BE2C (cell line): ENCODE data around the gene B3GALT6.
"Not testable (repeated sequence)": the region's sequence is repeated elsewhere in the genome, so short reads cannot be mapped to it uniquely, and the experiment has no call there.

ENCODE experiments used
- DNase-seq: peaks from one replicate; pipeline ENCODE4 v3.0.0-alpha.2; 2020
- H3K27me3 ChIP-seq: fragments of 250-450 bp; sonication (Bioruptor Pico); 2 replicates; pipeline ENCODE4 v1.5.1; 2020; ENCODE audit warnings: mild to moderate bottlenecking
- H3K36me3 ChIP-seq: fragments of 250-450 bp; sonication (Bioruptor Pico); 2 replicates; pipeline ENCODE4 v1.5.1; 2020; ENCODE audit warnings: mild to moderate bottlenecking
- H3K4me1 ChIP-seq: fragments of 250-450 bp; sonication (Bioruptor Pico); 2 replicates; pipeline ENCODE4 v1.5.1; 2020
- H3K4me3 ChIP-seq: 2 replicates; pipeline ENCODE4 v1.5.1; 2011; ENCODE audit warnings: low read depth, low read length
- H3K9me3 ChIP-seq: fragments of 250-450 bp; sonication (Bioruptor Pico); 2 replicates; pipeline ENCODE4 v1.5.1; 2020
- TF ChIP-seq, protein P1 (sequence below): IDR thresholded peaks from 2 replicates; pipeline ENCODE4 v1.5.1; 2012; ENCODE audit warnings: mild to moderate bottlenecking, low read depth, low read length

B3GALT6 gene

DNA sequence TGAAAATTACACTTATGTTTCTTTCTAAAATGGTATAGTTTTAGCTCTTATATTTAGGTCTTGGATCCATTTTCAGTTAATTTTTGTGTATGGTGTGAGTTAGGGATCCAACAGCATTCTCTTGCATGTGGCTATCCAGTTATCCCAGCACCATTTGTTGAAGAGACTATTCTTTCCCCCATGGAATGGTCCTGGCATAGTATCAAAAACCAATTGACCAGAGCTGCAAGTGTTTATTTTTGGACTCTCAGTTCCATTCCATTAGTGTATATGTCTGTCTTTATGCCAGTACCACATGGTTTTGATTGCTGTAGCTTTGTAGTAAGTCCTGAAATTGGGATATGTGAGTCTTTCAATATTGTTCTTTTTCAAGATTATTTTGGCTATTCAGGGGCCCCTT is 44.1 kb upstream of the B3GALT6 start:
- Histone ChIP-seq H3K27me3 (peaks cover 2% of the 10 kb centered on the region; the same call in 1 of the 2 replicates), H3K36me3 (no peaks in the 10 kb centered on the region), H3K4me1 (no peaks in the 10 kb centered on the region; the same call in 1 of the 2 replicates), H3K9me3 (no peaks in the 10 kb centered on the region), H3K4me3 (no peak overlapping the region)
- DNase-seq = no peak
- TF ChIP-seq, protein P1, sequence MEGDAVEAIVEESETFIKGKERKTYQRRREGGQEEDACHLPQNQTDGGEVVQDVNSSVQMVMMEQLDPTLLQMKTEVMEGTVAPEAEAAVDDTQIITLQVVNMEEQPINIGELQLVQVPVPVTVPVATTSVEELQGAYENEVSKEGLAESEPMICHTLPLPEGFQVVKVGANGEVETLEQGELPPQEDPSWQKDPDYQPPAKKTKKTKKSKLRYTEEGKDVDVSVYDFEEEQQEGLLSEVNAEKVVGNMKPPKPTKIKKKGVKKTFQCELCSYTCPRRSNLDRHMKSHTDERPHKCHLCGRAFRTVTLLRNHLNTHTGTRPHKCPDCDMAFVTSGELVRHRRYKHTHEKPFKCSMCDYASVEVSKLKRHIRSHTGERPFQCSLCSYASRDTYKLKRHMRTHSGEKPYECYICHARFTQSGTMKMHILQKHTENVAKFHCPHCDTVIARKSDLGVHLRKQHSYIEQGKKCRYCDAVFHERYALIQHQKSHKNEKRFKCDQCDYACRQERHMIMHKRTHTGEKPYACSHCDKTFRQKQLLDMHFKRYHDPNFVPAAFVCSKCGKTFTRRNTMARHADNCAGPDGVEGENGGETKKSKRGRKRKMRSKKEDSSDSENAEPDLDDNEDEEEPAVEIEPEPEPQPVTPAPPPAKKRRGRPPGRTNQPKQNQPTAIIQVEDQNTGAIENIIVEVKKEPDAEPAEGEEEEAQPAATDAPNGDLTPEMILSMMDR = no peak

DNA sequence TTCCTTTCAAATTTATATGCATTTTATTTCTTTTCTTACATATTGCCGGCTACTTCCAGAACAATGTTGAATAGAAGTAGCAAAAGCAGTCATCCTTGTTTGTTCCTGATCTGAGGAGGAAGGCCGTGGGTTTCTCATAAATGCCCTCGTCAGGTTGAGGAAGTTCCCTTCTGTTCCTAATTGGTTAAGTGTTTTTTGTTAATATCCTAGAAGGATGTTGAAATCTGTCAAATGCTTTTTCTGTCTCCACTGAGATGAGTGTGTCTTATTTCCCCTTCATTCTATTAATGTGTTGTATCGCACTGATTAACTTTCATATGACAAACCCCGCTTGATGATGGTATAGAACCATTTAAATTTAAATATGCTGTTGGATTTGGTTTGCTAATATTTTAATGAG is 42.9 kb upstream of the B3GALT6 start:
- H3K27me3 ChIP-seq = peaks cover 6% of the 10 kb centered on the region
- DNase-seq = no peak
- H3K36me3 ChIP-seq = no peaks in the 10 kb centered on the region
- no peak overlapping the region for H3K4me3 ChIP-seq
- no peaks in the 10 kb centered on the region; the same call in 1 of the 2 replicates for H3K4me1 ChIP-seq
- no peaks in the 10 kb centered on the region for H3K9me3 ChIP-seq
- TF ChIP-seq, protein P1 = no peak

DNA sequence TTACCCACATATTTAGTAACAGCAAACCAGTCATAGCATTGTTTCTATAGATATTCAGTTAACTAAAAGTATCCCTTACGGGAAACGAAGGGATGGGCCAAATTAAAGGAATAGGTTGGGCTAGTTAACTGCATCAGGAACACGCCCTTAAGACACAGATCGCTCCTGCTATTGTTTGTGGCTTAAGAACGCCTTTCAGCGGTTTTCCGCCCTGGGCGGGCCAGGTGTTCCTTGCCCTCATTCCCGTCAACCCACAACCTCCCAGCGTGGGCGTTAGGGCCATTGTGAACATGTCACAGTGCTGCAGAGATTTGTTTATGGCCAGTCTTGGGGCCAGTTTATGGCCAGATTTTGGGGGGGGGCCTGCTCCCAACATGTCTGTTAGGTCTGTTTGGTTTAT is 40.3 kb upstream of the B3GALT6 start:
- TF ChIP-seq, protein P1 = no peak
- DNase-seq = no peak
- Histone ChIP-seq H3K27me3 (peaks cover 6% of the 10 kb centered on the region), H3K9me3 (no peaks in the 10 kb centered on the region), H3K4me3 (no peak overlapping the region), H3K36me3 (no peaks in the 10 kb centered on the region), H3K4me1 (no peaks in the 10 kb centered on the region)

DNA sequence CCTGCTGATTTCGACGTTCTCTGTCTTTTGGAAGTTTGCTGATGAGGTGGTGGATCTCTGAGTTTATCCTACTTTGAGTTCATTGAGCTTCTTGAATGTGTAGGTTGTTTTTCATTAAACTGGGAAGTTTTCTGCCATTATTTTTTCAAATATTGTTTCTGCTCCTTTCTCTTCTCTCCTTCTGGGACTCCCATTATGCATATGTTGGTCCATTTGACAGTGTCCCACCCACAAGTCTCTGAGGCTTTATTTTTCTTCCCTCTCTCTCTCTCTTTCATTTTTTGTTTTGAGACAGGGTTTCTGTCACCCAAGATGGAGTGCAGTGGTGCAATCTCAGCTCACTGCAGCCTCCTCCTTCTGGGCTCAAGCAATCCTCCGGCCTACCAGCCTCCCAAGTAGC is 37.3 kb upstream of the B3GALT6 start:
- no peak for DNase-seq
- H3K9me3 ChIP-seq = no peaks in the 10 kb centered on the region
- peaks cover 9% of the 10 kb centered on the region for H3K27me3 ChIP-seq
- no peaks in the 10 kb centered on the region for H3K36me3 ChIP-seq
- no peaks in the 10 kb centered on the region for H3K4me1 ChIP-seq
- TF ChIP-seq, protein P1 = no peak
- no peak overlapping the region for H3K4me3 ChIP-seq

DNA sequence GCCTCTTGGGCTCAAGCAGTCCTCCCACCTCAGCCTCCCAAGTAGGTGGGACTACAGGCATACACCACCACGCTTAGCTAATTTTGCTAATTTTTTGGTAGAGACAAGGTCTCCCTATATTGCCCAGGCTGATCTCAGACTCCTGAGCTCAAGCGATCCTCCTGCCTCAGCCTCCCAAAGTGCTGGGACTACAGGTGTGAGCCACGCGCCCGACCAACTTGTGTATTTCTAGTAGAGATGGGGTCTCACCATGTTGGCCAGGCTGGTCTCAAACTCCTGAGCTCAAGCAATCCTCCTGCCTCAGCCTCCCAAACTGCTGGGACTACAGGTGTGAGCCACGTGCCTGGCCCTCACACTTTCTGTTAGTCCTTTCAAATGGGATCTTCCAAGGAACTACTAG is 36.3 kb upstream of the B3GALT6 start:
- not testable (repeated sequence) for H3K36me3 ChIP-seq, H3K4me1 ChIP-seq, H3K9me3 ChIP-seq, H3K4me3 ChIP-seq, DNase-seq
- H3K27me3 ChIP-seq = peaks cover 19% of the 10 kb centered on the region

DNA sequence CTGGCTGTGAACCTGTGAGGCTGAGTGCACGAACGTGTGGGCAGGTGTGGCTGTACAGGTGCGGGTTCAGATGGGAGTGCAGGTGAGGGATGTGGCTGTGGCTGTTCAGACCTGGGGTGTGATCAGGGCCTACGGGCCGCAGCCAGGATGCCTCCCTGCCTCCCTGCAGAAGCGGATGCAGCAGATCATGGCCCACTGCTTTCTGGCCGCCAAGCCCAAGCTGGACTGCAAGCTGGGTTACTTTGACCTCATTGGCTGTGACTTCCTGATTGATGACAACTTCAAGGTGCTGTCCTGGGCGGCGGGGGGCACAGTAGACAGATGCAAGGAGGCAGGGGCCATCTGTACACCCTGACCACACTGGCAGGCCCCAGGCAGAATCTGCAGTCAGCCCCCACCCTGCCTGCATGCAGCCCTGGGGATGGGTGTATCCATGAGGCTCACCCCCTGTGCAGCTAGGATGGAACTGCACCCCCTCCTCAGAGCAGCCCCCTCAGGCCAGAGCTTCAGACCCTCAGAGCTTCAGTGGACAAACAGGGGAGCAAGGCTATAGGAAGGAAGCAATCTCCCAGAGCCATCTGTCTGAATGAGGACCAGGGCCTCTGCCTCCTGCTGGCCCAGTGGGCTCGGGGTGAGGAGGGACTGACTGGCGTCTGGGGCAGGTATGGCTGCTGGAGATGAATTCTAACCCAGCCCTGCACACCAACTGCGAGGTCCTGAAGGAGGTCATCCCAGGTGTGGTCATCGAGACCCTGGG is 35.4 kb upstream of the B3GALT6 start:
- no peaks in the 10 kb centered on the region for H3K4me1 ChIP-seq
- H3K27me3 ChIP-seq = peaks cover 28% of the 10 kb centered on the region
- TF ChIP-seq, protein P1 = no peak
- peak; percentile 7 for DNase-seq
- H3K4me3 ChIP-seq = no peak overlapping the region
- H3K36me3 ChIP-seq = no peaks in the 10 kb centered on the region
- no peaks in the 10 kb centered on the region for H3K9me3 ChIP-seq
